PC-9 (cell line): Measurements from ENCODE around the gene RAB3GAP2. TPM values are rescaled to one million over a fixed set of nuclear protein-coding genes. Genes with fewer than 3 reads are reported as not detected.

Experiments used
- BruUV-seq: library from RNA; stranded (reverse); fragments of 400-500 nt; replicated peaks from 2 replicates; lab custom pipeline; 2021; lab: Mats Ljungman, UMichigan
- CTCF ChIA-PET: fragments of 300-600 bp; sonication (Branson Sonifier 250); formaldehyde crosslinking; loops from one replicate; lab custom pipeline; 2022; ENCODE audit warnings: antibody characterized with exemption; lab: Charles Lee
- POLR2A ChIA-PET: fragments of 300-600 bp; sonication (Branson Sonifier 250); formaldehyde crosslinking; loops from one replicate; lab custom pipeline; 2022; ENCODE audit warnings: antibody characterized with exemption; ENCODE audit not compliant: unreplicated experiment; lab: Charles Lee
- DNase-seq, 2 experiments: peaks; one replicate each; pipeline versions ENCODE4 v3.0.0 to v3.0.0-alpha.2; 2015 to 2022; ENCODE audit warnings: mixed read lengths in 1 of 2
- H2AFZ ChIP-seq: fragments of 200-600 bp; sonication (generic); 2 replicates; pipeline ENCODE4 v1.8.1; 2017; ENCODE audit warnings: antibody characterized with exemption
- H3F3A ChIP-seq: fragments of 200-600 bp; sonication (generic); 2 replicates; pipeline ENCODE4 v1.8.1; 2017; ENCODE audit warnings: antibody characterized with exemption, mild to moderate bottlenecking, low read depth; ENCODE audit not compliant: insufficient read depth
- H3K27ac ChIP-seq: fragments of 200-600 bp; sonication (generic); 2 replicates; pipeline ENCODE4 v1.6.1; 2016; ENCODE audit warnings: mixed run types
- H3K27me3 ChIP-seq: fragments of 200-600 bp; sonication (generic); 2 replicates; pipeline ENCODE4 v1.6.1; 2016; ENCODE audit warnings: low read depth, mixed run types; ENCODE audit not compliant: insufficient read depth
- H3K36me3 ChIP-seq: fragments of 200-600 bp; sonication (generic); 2 replicates; pipeline ENCODE4 v1.6.1; 2016; ENCODE audit warnings: low read depth, mixed run types
- H3K4me1 ChIP-seq: fragments of 200-600 bp; sonication (generic); replicated peaks from 2 replicates; pipeline ENCODE4 v1.6.1; 2016; ENCODE audit warnings: mixed run types; ENCODE audit not compliant: insufficient read depth
- H3K4me2 ChIP-seq: fragments of 200-600 bp; sonication (generic); 2 replicates; pipeline ENCODE4 v1.6.1; 2017; ENCODE audit warnings: mixed run types
- H3K4me3 ChIP-seq: fragments of 200-600 bp; sonication (generic); 2 replicates; pipeline ENCODE4 v1.6.1; 2016; ENCODE audit warnings: mixed run types
- H3K79me2 ChIP-seq: fragments of 200-600 bp; sonication (generic); 2 replicates; pipeline ENCODE4 v1.6.1; 2017; ENCODE audit warnings: low read depth, mixed run types
- H3K9me2 ChIP-seq: fragments of 200-600 bp; sonication (generic); 2 replicates; pipeline ENCODE4 v1.8.1; 2017; ENCODE audit warnings: mild to moderate bottlenecking; ENCODE audit not compliant: insufficient read depth
- H3K9me3 ChIP-seq: fragments of 200-600 bp; sonication (generic); 2 replicates; pipeline ENCODE4 v1.8.1; 2016; ENCODE audit warnings: low read depth; ENCODE audit not compliant: insufficient read depth
- H4K20me1 ChIP-seq: fragments of 200-600 bp; sonication (generic); 2 replicates; pipeline ENCODE4 v1.8.1; 2017; ENCODE audit not compliant: insufficient read depth
- EZH2 ChIP-seq: fragments of 200-600 bp; sonication (generic); IDR thresholded peaks from 2 replicates; pipeline ENCODE4 v1.8.0; 2017; ENCODE audit warnings: antibody characterized with exemption, low read depth
- intact Hi-C: fragments of 100-400 bp; cut with micrococcal nuclease; formaldehyde crosslinking; loops from one replicate; pipeline ENCODE4 v1.10.0; 2022; ENCODE audit not compliant: unreplicated experiment
- total RNA-seq: library from RNA; stranded (reverse); gene quantifications from 2 replicates; pipeline ENCODE4 v1.2.3, GENCODE V29; 2021
- TF ChIP-seq, protein P1 (sequence below): fragments of 200-600 bp; sonication (generic); conservative IDR thresholded peaks from 2 replicates; pipeline ENCODE4 v1.6.1; 2017; ENCODE audit warnings: mixed run types, antibody characterized with exemption, mild to moderate bottlenecking, moderate library complexity

Gene RAB3GAP2
- total RNA-seq, 1 experiment from 2014 or later: 51.0 TPM

DNA sequence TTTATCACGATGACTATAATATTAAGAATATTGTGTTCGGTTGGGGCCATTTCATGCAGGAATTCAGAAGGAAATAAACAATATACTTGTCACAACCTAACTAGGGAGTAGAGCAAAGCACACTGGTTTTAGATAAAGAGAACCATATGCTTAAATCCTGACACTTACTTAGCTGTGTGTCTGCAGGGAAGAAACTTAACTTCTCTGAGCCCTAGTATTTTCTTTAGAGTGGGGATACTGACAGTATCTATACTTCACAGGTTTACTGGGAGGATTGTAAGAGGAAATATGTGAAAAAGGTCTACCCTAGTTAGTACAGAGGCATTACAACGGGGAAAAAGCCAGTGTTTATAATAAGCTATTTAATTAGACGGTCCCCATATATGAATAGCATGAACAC is 105.4 kb downstream of the RAB3GAP2 start:
- TF ChIP-seq, protein P1, sequence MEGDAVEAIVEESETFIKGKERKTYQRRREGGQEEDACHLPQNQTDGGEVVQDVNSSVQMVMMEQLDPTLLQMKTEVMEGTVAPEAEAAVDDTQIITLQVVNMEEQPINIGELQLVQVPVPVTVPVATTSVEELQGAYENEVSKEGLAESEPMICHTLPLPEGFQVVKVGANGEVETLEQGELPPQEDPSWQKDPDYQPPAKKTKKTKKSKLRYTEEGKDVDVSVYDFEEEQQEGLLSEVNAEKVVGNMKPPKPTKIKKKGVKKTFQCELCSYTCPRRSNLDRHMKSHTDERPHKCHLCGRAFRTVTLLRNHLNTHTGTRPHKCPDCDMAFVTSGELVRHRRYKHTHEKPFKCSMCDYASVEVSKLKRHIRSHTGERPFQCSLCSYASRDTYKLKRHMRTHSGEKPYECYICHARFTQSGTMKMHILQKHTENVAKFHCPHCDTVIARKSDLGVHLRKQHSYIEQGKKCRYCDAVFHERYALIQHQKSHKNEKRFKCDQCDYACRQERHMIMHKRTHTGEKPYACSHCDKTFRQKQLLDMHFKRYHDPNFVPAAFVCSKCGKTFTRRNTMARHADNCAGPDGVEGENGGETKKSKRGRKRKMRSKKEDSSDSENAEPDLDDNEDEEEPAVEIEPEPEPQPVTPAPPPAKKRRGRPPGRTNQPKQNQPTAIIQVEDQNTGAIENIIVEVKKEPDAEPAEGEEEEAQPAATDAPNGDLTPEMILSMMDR: no peak
- TF ChIP-seq EZH2: no peak
- Histone ChIP-seq H4K20me1 (no peaks in the 10 kb centered on the region), H3K9me3 (no peaks in the 10 kb centered on the region), H3K27me3 (no peaks in the 10 kb centered on the region), H3K79me2 (no peaks in the 10 kb centered on the region), H3F3A (no peaks in the 10 kb centered on the region; the same call in 1 of the 2 replicates), H3K4me3 (no peak overlapping the region), H3K36me3 (peaks cover 35% of the 10 kb centered on the region), H3K27ac (no peak overlapping the region), H3K9me2 (no peaks in the 10 kb centered on the region), H3K4me1 (no peaks in the 10 kb centered on the region), H3K4me2 (no peak overlapping the region), H2AFZ (no peak overlapping the region)
- intact Hi-C loops: no loop called here
- CTCF ChIA-PET: no interaction called here
- POLR2A ChIA-PET: no interaction called here
- no TSS peak for BruUV-seq
- DNase-seq: no peak

DNA sequence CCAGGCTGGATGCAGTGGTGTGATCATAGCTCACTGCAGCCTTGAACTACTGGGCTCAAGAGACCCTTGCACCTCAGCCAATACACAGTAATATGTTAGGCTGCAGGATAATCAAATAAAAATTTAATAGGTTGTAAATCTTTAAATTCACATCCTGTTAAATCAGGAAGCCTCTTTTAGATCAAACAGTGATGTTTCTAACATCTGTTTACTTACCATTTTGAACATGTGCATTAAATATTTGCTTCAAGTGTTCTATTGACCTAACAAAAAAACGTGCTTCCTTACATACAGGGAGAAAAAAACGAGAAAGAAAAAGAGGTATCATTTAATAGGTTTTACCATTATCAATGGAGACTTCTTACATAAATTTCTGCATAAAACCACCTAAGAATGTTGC is 107.7 kb downstream of the RAB3GAP2 start:
- intact Hi-C loops: no loop called here
- H3K4me3 ChIP-seq: no peak overlapping the region
- H3K79me2 ChIP-seq: no peaks in the 10 kb centered on the region
- ChIA-PET CTCF (interaction anchor here (0.6 kb wide), 1 partner anchor 678 kb away, joined by 4 read pairs; no protein-coding TSS in a partner anchor), POLR2A (no interaction called here)
- H3K9me3 ChIP-seq: peaks cover 5% of the 10 kb centered on the region; the same call in 1 of the 2 replicates
- BruUV-seq: no TSS peak
- H4K20me1 ChIP-seq: no peaks in the 10 kb centered on the region
- no peak overlapping the region for H3K4me2 ChIP-seq
- H3F3A ChIP-seq: no peaks in the 10 kb centered on the region; the same call in none of the 2 replicates
- H3K9me2 ChIP-seq: no peaks in the 10 kb centered on the region
- H3K27ac ChIP-seq: no peak overlapping the region
- H3K27me3 ChIP-seq: no peaks in the 10 kb centered on the region
- TF ChIP-seq EZH2: no peak
- TF ChIP-seq, protein P1: no peak
- H3K4me1 ChIP-seq: no peaks in the 10 kb centered on the region
- no peak for DNase-seq
- peaks cover 20% of the 10 kb centered on the region for H3K36me3 ChIP-seq
- no peak overlapping the region for H2AFZ ChIP-seq

DNA sequence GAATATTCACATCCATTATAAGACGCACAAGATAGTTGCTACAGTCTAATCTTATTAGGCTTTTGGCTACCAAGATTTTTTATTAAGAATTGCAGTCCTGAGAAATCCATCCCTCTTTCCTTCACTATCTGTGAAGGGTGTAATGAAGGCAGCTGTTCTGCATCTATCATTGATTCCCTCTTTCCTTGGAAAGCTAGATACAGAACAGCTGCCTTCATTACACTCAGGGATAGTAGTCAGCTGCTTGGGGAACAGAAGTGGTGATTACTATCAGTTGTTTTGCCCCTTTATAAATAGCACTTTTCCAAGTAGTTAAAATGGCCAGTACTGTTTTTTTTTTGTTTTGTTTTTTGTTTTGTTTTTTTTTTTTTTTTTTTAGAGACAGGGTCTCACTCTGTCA is 108.1 kb downstream of the RAB3GAP2 start:
- peaks cover 21% of the 10 kb centered on the region for H3K36me3 ChIP-seq
- DNase-seq: no peak
- intact Hi-C loops: no loop called here
- H3K9me2 ChIP-seq: no peaks in the 10 kb centered on the region
- no peak overlapping the region for H3K4me3 ChIP-seq
- no peaks in the 10 kb centered on the region for H3K79me2 ChIP-seq
- no peak overlapping the region for H3K4me2 ChIP-seq
- H3K27me3 ChIP-seq: no peaks in the 10 kb centered on the region
- BruUV-seq: no TSS peak
- H3K4me1 ChIP-seq: no peaks in the 10 kb centered on the region
- ChIA-PET POLR2A (no interaction called here), CTCF (interaction anchor here (0.6 kb wide), 1 partner anchor 678 kb away, joined by 4 read pairs; no protein-coding TSS in a partner anchor)
- H3F3A ChIP-seq: no peaks in the 10 kb centered on the region; the same call in none of the 2 replicates
- no peak for TF ChIP-seq EZH2
- TF ChIP-seq, protein P1: no peak
- H3K9me3 ChIP-seq: peaks cover 5% of the 10 kb centered on the region; the same call in 1 of the 2 replicates
- no peak overlapping the region for H3K27ac ChIP-seq
- no peaks in the 10 kb centered on the region for H4K20me1 ChIP-seq
- H2AFZ ChIP-seq: no peak overlapping the region
